ENCODE measurements around the gene AFF1.

DNA sequence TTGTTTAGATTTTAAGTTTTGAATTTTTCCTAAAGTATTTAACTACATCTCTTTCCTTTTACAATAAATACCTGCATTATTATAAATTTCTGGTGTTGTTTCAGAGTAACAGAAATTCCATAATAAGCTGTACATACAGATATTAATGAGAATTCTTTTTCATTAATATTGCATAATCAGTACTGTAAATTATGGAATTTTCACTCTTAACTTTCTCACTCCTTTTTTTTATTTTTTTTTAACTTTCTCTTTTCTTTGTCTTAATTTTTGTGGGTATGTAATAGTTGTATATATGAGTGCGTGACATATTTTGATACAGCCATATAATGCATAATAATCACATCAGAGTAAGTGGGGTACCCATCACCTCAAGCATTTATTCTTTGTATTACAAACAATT lies 175.1 kb downstream of the AFF1 start:
- TF ChIP-seq, protein P1, sequence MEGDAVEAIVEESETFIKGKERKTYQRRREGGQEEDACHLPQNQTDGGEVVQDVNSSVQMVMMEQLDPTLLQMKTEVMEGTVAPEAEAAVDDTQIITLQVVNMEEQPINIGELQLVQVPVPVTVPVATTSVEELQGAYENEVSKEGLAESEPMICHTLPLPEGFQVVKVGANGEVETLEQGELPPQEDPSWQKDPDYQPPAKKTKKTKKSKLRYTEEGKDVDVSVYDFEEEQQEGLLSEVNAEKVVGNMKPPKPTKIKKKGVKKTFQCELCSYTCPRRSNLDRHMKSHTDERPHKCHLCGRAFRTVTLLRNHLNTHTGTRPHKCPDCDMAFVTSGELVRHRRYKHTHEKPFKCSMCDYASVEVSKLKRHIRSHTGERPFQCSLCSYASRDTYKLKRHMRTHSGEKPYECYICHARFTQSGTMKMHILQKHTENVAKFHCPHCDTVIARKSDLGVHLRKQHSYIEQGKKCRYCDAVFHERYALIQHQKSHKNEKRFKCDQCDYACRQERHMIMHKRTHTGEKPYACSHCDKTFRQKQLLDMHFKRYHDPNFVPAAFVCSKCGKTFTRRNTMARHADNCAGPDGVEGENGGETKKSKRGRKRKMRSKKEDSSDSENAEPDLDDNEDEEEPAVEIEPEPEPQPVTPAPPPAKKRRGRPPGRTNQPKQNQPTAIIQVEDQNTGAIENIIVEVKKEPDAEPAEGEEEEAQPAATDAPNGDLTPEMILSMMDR (IDR thresholded peaks at IDR 0.05) = no peak
- no peak for TF ChIP-seq POLR2A (IDR thresholded peaks at IDR 0.05)

All from uterus (tissue), 2 donors.